ENCODE data around the gene CD8A. TPM values are rescaled to one million over a fixed set of nuclear protein-coding genes. Genes with fewer than 3 reads are reported as not detected.

Gene CD8A
- total RNA-seq, 4 donors from 2014 or later = 0.49 to 1.9 (median 0.87) TPM

- no peak for DNase-seq (ENCODE audit: low spot score in 2 of 2)
- no peak for TF ChIP-seq CTCF (IDR thresholded peaks at IDR 0.05)
- no peak for TF ChIP-seq POLR2A (IDR thresholded peaks at IDR 0.05)
- WGBS, 2 donors = 68 to 92% methylated on average over 1 of the region's 1 CpG
- no peak overlapping the region for H3K4me3 ChIP-seq (ENCODE audit: low read depth, poor library complexity, severe bottlenecking)
- intact Hi-C loops (cut with DNase I; ENCODE audit: low total_unique reads) = no loop called here
Observed at GRCh38 chr2:86815611-86816010, 24.9 kb upstream of the CD8A start.

GRCh38 chr2:86809481-86810121, 18.9 kb upstream of the CD8A start:
- WGBS, 2 donors = 35 to 41% methylated on average over 37 to 43 of the region's 43 CpGs

GRCh38 chr2:86808315-86809161, 17.8 kb upstream of the CD8A start:
- TF ChIP-seq CTCF (IDR thresholded peaks at IDR 0.05) = peak in 1 of 3 donors; percentile 91
- TF ChIP-seq POLR2A (IDR thresholded peaks at IDR 0.05) = no peak
- DNase-seq (ENCODE audit: low spot score in 2 of 2) = peak; percentile 84 to 98
- 13 to 16% methylated on average over 35 to 36 of the region's 36 CpGs for WGBS, 2 donors
- intact Hi-C loops (cut with DNase I; ENCODE audit: low total_unique reads) = no loop called here
- no peak overlapping the region for H3K4me3 ChIP-seq (ENCODE audit: low read depth, poor library complexity, severe bottlenecking)

More at GRCh38 chr2:86809481-86810121, 18.9 kb upstream of the CD8A start:
- intact Hi-C loops (cut with DNase I; ENCODE audit: low total_unique reads) = no loop called here
- H3K4me3 ChIP-seq (ENCODE audit: low read depth, poor library complexity, severe bottlenecking) = no peak overlapping the region
- TF ChIP-seq CTCF (IDR thresholded peaks at IDR 0.05) = no peak
- TF ChIP-seq POLR2A (IDR thresholded peaks at IDR 0.05) = no peak
- DNase-seq (ENCODE audit: low spot score in 2 of 2) = no peak

GRCh38 chr2:86807468-86808275, 17.0 kb upstream of the CD8A start:
- intact Hi-C loops (cut with DNase I; ENCODE audit: low total_unique reads) = no loop called here
- DNase-seq (ENCODE audit: low spot score in 2 of 2) = peak; percentile 48 to 90
- peak overlapping the region; percentile 28 for H3K4me3 ChIP-seq (ENCODE audit: low read depth, poor library complexity, severe bottlenecking)
- no peak for TF ChIP-seq CTCF (IDR thresholded peaks at IDR 0.05)
- TF ChIP-seq POLR2A (IDR thresholded peaks at IDR 0.05) = no peak
- WGBS, 2 donors = 1% methylated on average over 51 of the region's 51 CpGs

GRCh38 chr2:86807133-86807467, 16.4 kb upstream of the CD8A start:
- intact Hi-C loops (cut with DNase I; ENCODE audit: low total_unique reads) = no loop called here
- TF ChIP-seq CTCF (IDR thresholded peaks at IDR 0.05) (no peak), POLR2A (IDR thresholded peaks at IDR 0.05) (no peak)
- no peak for DNase-seq (ENCODE audit: low spot score in 2 of 2)
- WGBS, 2 donors = 43 to 52% methylated on average over 11 of the region's 11 CpGs
- H3K4me3 ChIP-seq (ENCODE audit: low read depth, poor library complexity, severe bottlenecking) = peak overlapping the region; percentile 28
